Astrocyte (in vitro differentiated cells and primary cell): Measurements from ENCODE around the gene SLC1A1.

Experiments used
- EZH2 ChIP-seq: IDR thresholded peaks from 2 replicates; pipeline ENCODE4 v1.6.1; 2012; ENCODE audit warnings: mild to moderate bottlenecking, low read length, inconsistent platforms; ENCODE audit not compliant: insufficient read depth
- TF ChIP-seq, protein P1 (sequence below): IDR thresholded peaks from 2 replicates; pipeline ENCODE4 v1.5.1; 2011; ENCODE audit warnings: low read depth, mild to moderate bottlenecking, inconsistent platforms, low read length, moderate library complexity; ENCODE audit not compliant: insufficient read depth

DNA sequence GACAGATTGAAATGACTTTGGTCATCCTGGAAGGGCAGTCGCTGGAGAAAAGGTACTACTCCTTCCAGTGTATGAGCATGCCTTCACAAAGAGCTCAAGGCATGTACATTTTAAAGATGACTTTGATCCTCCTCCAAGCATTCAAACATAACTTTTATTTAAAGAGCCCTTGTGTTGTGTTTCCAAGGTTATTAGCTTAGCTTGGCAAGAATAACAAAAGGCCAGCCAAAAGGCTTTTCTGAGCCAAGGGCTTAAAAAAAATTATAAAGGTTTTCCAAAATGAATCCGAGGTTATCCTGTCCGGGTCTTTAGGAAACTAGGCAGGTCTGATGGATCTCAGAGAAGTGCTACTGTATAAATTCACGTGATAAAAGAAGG is 100.8 kb downstream of the SLC1A1 start:
- no peak for TF ChIP-seq EZH2
- TF ChIP-seq, protein P1, sequence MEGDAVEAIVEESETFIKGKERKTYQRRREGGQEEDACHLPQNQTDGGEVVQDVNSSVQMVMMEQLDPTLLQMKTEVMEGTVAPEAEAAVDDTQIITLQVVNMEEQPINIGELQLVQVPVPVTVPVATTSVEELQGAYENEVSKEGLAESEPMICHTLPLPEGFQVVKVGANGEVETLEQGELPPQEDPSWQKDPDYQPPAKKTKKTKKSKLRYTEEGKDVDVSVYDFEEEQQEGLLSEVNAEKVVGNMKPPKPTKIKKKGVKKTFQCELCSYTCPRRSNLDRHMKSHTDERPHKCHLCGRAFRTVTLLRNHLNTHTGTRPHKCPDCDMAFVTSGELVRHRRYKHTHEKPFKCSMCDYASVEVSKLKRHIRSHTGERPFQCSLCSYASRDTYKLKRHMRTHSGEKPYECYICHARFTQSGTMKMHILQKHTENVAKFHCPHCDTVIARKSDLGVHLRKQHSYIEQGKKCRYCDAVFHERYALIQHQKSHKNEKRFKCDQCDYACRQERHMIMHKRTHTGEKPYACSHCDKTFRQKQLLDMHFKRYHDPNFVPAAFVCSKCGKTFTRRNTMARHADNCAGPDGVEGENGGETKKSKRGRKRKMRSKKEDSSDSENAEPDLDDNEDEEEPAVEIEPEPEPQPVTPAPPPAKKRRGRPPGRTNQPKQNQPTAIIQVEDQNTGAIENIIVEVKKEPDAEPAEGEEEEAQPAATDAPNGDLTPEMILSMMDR: no peak
